ENCODE measurements around the gene TLL2. TPM values are rescaled to one million over a fixed set of nuclear protein-coding genes. Genes with fewer than 3 reads are reported as not detected.

The TLL2 gene
- total RNA-seq, 1 experiment from 2014 or later: 0.18 TPM

GRCh38 chr10:96360766-96361165, 153.0 kb downstream of the TLL2 start:
- Histone ChIP-seq H3K4me1 (ENCODE audit: insufficient read depth, low read length) (no peaks in the 10 kb centered on the region), H3K9me3 (ENCODE audit: low read length) (no peaks in the 10 kb centered on the region), H3K27me3 (ENCODE audit: low read length) (peaks cover 55% of the 10 kb centered on the region), H3K36me3 (ENCODE audit: low read depth, low read length) (no peaks in the 10 kb centered on the region), H3K4me2 (ENCODE audit: low read length) (no peak overlapping the region), H3K9ac (ENCODE audit: low read length) (no peak overlapping the region), H3K4me3 (ENCODE audit: low read length) (no peak overlapping the region), H3K9me2 (replicated peaks; ENCODE audit: low read length) (no peaks in the 10 kb centered on the region), H4K20me1 (ENCODE audit: low read length) (no peaks in the 10 kb centered on the region), H3K27ac (ENCODE audit: low read length) (no peak overlapping the region), H3K79me2 (ENCODE audit: low read length) (no peaks in the 10 kb centered on the region), H2AFZ (ENCODE audit: low read length) (no peak overlapping the region), H3F3A (ENCODE audit: low read length, unreplicated experiment) (no peaks in the 10 kb centered on the region)
- ATAC-seq (no peak), DNase-seq (no peak)
- BruUV-seq (replicated peaks): no TSS peak
- TF ChIP-seq EZH2 (IDR thresholded peaks at IDR 0.05; ENCODE audit: low read length, unreplicated experiment): no peak
- ChIA-PET CTCF (no interaction called here), POLR2A (ENCODE audit: unreplicated experiment) (no interaction called here)
- intact Hi-C loops (cut with micrococcal nuclease): no loop called here

DNA sequence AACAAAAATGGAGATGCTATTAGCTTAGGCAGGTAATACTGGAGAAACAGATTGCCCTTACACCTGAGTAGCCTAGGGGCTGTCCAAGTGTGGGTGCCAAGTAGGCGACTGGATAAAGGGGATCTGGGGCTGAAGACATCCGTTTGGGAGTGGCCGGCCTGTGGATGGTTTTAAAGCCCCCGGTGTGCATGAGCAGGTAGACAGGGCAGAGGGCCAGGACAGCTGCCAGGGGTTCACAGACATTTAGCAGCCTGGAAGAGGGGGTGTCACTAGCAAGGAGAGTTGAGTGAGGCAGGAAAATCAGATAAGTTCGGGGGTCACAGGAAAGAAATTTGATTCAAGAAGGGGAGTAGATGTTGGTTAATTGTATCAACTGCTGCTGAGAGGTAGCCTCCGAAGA, 153.4 kb downstream of the TLL2 start:
- DNase-seq (no peak), ATAC-seq (no peak)
- no peak for TF ChIP-seq EZH2phosphoT487 (IDR thresholded peaks at IDR 0.05; ENCODE audit: borderline replicate concordance, low read length)
- no peak for TF ChIP-seq EZH2 (IDR thresholded peaks at IDR 0.05; ENCODE audit: low read length, unreplicated experiment)
- TF ChIP-seq, protein P1, sequence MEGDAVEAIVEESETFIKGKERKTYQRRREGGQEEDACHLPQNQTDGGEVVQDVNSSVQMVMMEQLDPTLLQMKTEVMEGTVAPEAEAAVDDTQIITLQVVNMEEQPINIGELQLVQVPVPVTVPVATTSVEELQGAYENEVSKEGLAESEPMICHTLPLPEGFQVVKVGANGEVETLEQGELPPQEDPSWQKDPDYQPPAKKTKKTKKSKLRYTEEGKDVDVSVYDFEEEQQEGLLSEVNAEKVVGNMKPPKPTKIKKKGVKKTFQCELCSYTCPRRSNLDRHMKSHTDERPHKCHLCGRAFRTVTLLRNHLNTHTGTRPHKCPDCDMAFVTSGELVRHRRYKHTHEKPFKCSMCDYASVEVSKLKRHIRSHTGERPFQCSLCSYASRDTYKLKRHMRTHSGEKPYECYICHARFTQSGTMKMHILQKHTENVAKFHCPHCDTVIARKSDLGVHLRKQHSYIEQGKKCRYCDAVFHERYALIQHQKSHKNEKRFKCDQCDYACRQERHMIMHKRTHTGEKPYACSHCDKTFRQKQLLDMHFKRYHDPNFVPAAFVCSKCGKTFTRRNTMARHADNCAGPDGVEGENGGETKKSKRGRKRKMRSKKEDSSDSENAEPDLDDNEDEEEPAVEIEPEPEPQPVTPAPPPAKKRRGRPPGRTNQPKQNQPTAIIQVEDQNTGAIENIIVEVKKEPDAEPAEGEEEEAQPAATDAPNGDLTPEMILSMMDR (conservative IDR thresholded peaks at IDR 0.05; ENCODE audit: low read depth, low read length): no peak
- Histone ChIP-seq H3K4me3 (ENCODE audit: low read length) (no peak overlapping the region), H2AFZ (ENCODE audit: low read length) (no peak overlapping the region), H3F3A (ENCODE audit: low read length, unreplicated experiment) (no peaks in the 10 kb centered on the region), H3K9me3 (ENCODE audit: low read length) (no peaks in the 10 kb centered on the region), H3K27me3 (ENCODE audit: low read length) (peaks cover 55% of the 10 kb centered on the region), H3K79me2 (ENCODE audit: low read length) (no peaks in the 10 kb centered on the region), H3K9ac (ENCODE audit: low read length) (no peak overlapping the region), H4K20me1 (ENCODE audit: low read length) (no peaks in the 10 kb centered on the region), H3K4me1 (ENCODE audit: insufficient read depth, low read length) (no peaks in the 10 kb centered on the region), H3K36me3 (ENCODE audit: low read depth, low read length) (no peaks in the 10 kb centered on the region), H3K27ac (ENCODE audit: low read length) (no peak overlapping the region), H3K4me2 (ENCODE audit: low read length) (no peak overlapping the region), H3K9me2 (replicated peaks; ENCODE audit: low read length) (no peaks in the 10 kb centered on the region)
- CTCF ChIA-PET: no interaction called here
- intact Hi-C loops (cut with micrococcal nuclease): no loop called here
- POLR2A ChIA-PET (ENCODE audit: unreplicated experiment): no interaction called here
- no TSS peak for BruUV-seq (replicated peaks)

GRCh38 chr10:96359616-96360015, 154.1 kb downstream of the TLL2 start:
- H4K20me1 ChIP-seq (ENCODE audit: low read length): no peaks in the 10 kb centered on the region
- H3K9ac ChIP-seq (ENCODE audit: low read length): no peak overlapping the region
- peaks cover 55% of the 10 kb centered on the region for H3K27me3 ChIP-seq (ENCODE audit: low read length)
- H3K79me2 ChIP-seq (ENCODE audit: low read length): no peaks in the 10 kb centered on the region
- TF ChIP-seq, protein P1 (conservative IDR thresholded peaks at IDR 0.05; ENCODE audit: low read depth, low read length): no peak
- TF ChIP-seq EZH2 (IDR thresholded peaks at IDR 0.05; ENCODE audit: low read length, unreplicated experiment) (no peak), EZH2phosphoT487 (IDR thresholded peaks at IDR 0.05; ENCODE audit: borderline replicate concordance, low read length) (no peak)
- no peaks in the 10 kb centered on the region for H3K4me1 ChIP-seq (ENCODE audit: insufficient read depth, low read length)
- no peaks in the 10 kb centered on the region for H3F3A ChIP-seq (ENCODE audit: low read length, unreplicated experiment)
- DNase-seq: no peak
- no peak for ATAC-seq
- ChIA-PET CTCF (no interaction called here), POLR2A (ENCODE audit: unreplicated experiment) (no interaction called here)
- intact Hi-C loops (cut with micrococcal nuclease): no loop called here
- no peaks in the 10 kb centered on the region for H3K36me3 ChIP-seq (ENCODE audit: low read depth, low read length)
- no peaks in the 10 kb centered on the region for H3K9me3 ChIP-seq (ENCODE audit: low read length)
- H2AFZ ChIP-seq (ENCODE audit: low read length): no peak overlapping the region
- H3K9me2 ChIP-seq (replicated peaks; ENCODE audit: low read length): no peaks in the 10 kb centered on the region
- no peak overlapping the region for H3K4me2 ChIP-seq (ENCODE audit: low read length)
- no peak overlapping the region for H3K27ac ChIP-seq (ENCODE audit: low read length)
- H3K4me3 ChIP-seq (ENCODE audit: low read length): no peak overlapping the region
- BruUV-seq (replicated peaks): no TSS peak
